HG03139 (cell line): ENCODE data around the gene RPS27.
"Not testable (repeated sequence)": the region's sequence is repeated elsewhere in the genome, so short reads cannot be mapped to it uniquely, and the experiment has no call there.

Source experiments
- ATAC-seq: cut with Tn5 transposase; IDR thresholded peaks from one replicate; pipeline ENCODE4 v1.9.1; 2021; ENCODE audit not compliant: unreplicated experiment

RPS27 gene

GRCh38 chr1:153985341-153985912 lies 5.1 kb upstream of the RPS27 start:
- no peak for ATAC-seq

GRCh38 chr1:153985941-153986761 lies 4.4 kb upstream of the RPS27 start, which contains the start of gene RAB13:
RAB13 (minus strand) TSS chr1:153986339; CDS start chr1:153986236, 103 bp downstream.
- no peak for ATAC-seq

- ATAC-seq: no peak
Observed at GRCh38 chr1:153987621-153988020, 2.9 kb upstream of the RPS27 start.

- ATAC-seq: no peak
Observed at GRCh38 chr1:153991151-153991630, 629 bp downstream of the RPS27 start.

GRCh38 chr1:153991806-153992205 lies 1.2 kb downstream of the RPS27 start:
- no peak for ATAC-seq

- no peak for ATAC-seq
Observed at GRCh38 chr1:153995202-153995601, 4.6 kb downstream of the RPS27 start.

- no peak for ATAC-seq
Observed at GRCh38 chr1:153995640-153996039, 5.1 kb downstream of the RPS27 start.

GRCh38 chr1:153996882-153997281 lies 6.3 kb downstream of the RPS27 start:
- not testable (repeated sequence) for ATAC-seq

GRCh38 chr1:154000420-154000819 lies 9.9 kb downstream of the RPS27 start:
- no peak for ATAC-seq

GRCh38 chr1:154006136-154006535 lies 15.6 kb downstream of the RPS27 start:
- ATAC-seq: no peak

GRCh38 chr1:154012129-154012528 lies 21.6 kb downstream of the RPS27 start:
- no peak for ATAC-seq

- not testable (repeated sequence) for ATAC-seq
Observed at GRCh38 chr1:154012543-154012942, 22.0 kb downstream of the RPS27 start.

- ATAC-seq: no peak
Observed at GRCh38 chr1:154014154-154014907, 23.8 kb downstream of the RPS27 start.

GRCh38 chr1:154019269-154019668 lies 28.7 kb downstream of the RPS27 start:
- ATAC-seq: no peak

GRCh38 chr1:154019940-154020339 lies 29.4 kb downstream of the RPS27 start:
- ATAC-seq: no peak

GRCh38 chr1:154033697-154034096 lies 43.1 kb downstream of the RPS27 start:
- ATAC-seq: not testable (repeated sequence)
